ENCODE measurements around the gene UNC13B. TPM values are rescaled to one million over a fixed set of nuclear protein-coding genes. Genes with fewer than 3 reads are reported as not detected.

UNC13B gene
- total and polyA plus RNA-seq, 2 of the 8 experiments (the other 6 are each of a cell fraction or from before 2014, with no cell fraction given) = 23.1 to 51.7 TPM

DNA sequence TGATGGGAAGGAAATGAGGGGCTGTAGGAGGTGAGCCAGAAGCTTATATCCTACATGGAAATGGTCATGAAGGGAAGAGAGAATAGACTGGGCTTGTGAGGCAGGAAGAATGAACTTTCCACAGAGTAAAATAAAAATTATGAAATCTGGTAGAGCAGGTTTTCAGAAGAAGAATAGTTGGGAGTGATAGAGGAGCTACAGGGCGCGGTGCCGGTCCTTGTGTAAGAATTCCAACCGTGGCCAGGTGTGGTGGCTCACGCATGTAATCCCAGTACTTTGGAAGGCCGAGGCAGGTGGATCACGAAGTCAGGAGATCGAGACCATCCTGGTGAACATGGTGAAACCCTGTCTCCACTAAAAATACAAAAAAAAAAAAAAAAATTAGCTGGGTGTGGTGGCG is 8.9 kb upstream of the UNC13B start:
- POLR2A ChIA-PET (ENCODE audit: partially characterized antibody) = interaction anchor here (1.0 kb wide), 1 partner anchor 9 kb away, joined by 4 read pairs; the partner anchor contains the start of gene UNC13B
- Histone ChIP-seq H2BK5ac (ENCODE audit: low read depth, low read length) (no peak overlapping the region), H3K4me2 (ENCODE audit: insufficient read depth in 1 of 2, low read depth in 2 of 2, low read length in 2 of 2) (no peak overlapping the region), H2BK20ac (ENCODE audit: low read length) (no peak overlapping the region), H3K4me1 (replicated peaks in 1 of 4; ENCODE audit: control insufficient read depth in 3 of 4, insufficient read depth in 4 of 4, low read length in 3 of 4) (peaks cover 0 to 4% (median 2%) of the 10 kb centered on the region in 4 experiments; a peak in 2 of 7 replicates), H2AFZ (ENCODE audit: low read length) (no peak overlapping the region), H2BK15ac (ENCODE audit: low read length) (no peak overlapping the region), H3K56ac (replicated peaks; ENCODE audit: insufficient read length, low read depth, low read length) (no peak overlapping the region), H3K79me2 (ENCODE audit: control insufficient read depth in 1 of 2, insufficient read depth in 2 of 2, low read length in 2 of 2) (no peaks in the 10 kb centered on the region), H3K14ac (ENCODE audit: insufficient read length) (no peak overlapping the region), H3K4me3 (ENCODE audit: extremely low read depth in 1 of 4, insufficient read depth in 2 of 4, low read depth in 3 of 4, low read length in 4 of 4) (no peak overlapping the region), H3K36me3 (ENCODE audit: control insufficient read depth in 2 of 4, insufficient read depth in 4 of 4, low read length in 3 of 4) (no peaks in the 10 kb centered on the region), H2BK120ac (replicated peaks; ENCODE audit: low read depth, low read length) (no peak overlapping the region), H3K23ac (ENCODE audit: insufficient read length) (no peak overlapping the region), H3K4ac (replicated peaks; ENCODE audit: insufficient read length, low read depth, low read length) (no peak overlapping the region), H3K27me3 (replicated peaks in 1 of 4; ENCODE audit: control insufficient read depth in 3 of 4, extremely low read depth in 1 of 4, insufficient read depth in 3 of 4, low read length in 3 of 4) (no peaks in the 10 kb centered on the region), H4K5ac (ENCODE audit: insufficient read length, low read depth, low read length) (no peak overlapping the region), H4K20me1 (replicated peaks in 1 of 2; ENCODE audit: control insufficient read depth in 1 of 2, insufficient read depth in 2 of 2, low read length in 2 of 2) (no peaks in the 10 kb centered on the region), H3K27ac (ENCODE audit: low read depth, low read length) (no peak overlapping the region), H2BK12ac (ENCODE audit: low read depth, low read length) (no peak overlapping the region), H4K8ac (ENCODE audit: extremely low read depth, insufficient read depth, low read length) (no peak overlapping the region), H3K79me1 (ENCODE audit: low read depth, low read length) (no peaks in the 10 kb centered on the region), H3K9ac (replicated peaks in 1 of 4; ENCODE audit: extremely low read depth in 1 of 4, low read depth in 3 of 4, low read length in 3 of 4) (no peak overlapping the region), H3K18ac (ENCODE audit: extremely low read depth, low read length) (no peak overlapping the region), H3K9me3 (ENCODE audit: insufficient read depth in 2 of 2, low read depth in 1 of 2, low read length in 1 of 2) (peaks cover 19% of the 10 kb centered on the region in 2 experiments), H3K23me2 (ENCODE audit: low read depth, low read length) (no peaks in the 10 kb centered on the region), H4K91ac (replicated peaks; ENCODE audit: insufficient read length, low read length) (no peak overlapping the region), H2AK5ac (ENCODE audit: low read depth, low read length) (no peak overlapping the region)
- CTCF ChIA-PET (ENCODE audit: partially characterized antibody) = interaction anchor here (0.6 to 1.1 kb wide), 3 partner anchors 10 to 105 kb away, joined by 3 read pairs; no protein-coding TSS in a partner anchor
- WGBS, 2 experiments (ENCODE audit: extremely low coverage in 1 of 2, insufficient coverage in 1 of 2, insufficient read length in 1 of 2, insufficient replicate concordance in 2 of 2, low coverage in 1 of 2, low lambda C conversion rate in 2 of 2, missing lambda C conversion rate in 1 of 2) = 95% methylated on average over 9 of the region's 9 CpGs; no CpG with 5 or more reads in 1 of the 2 experiments
- FAIRE-seq = no peak
- DNase-seq (ENCODE audit: low read depth in 1 of 2, low spot score in 2 of 2) = no peak
- TF ChIP-seq GTF2F1 (IDR thresholded peaks at IDR 0.05; ENCODE audit: borderline replicate concordance, low read depth, low read length) = no peak
- TF ChIP-seq CHD2 (IDR thresholded peaks at IDR 0.05; ENCODE audit: low read length) = no peak
- no peak for TF ChIP-seq SIRT6 (IDR thresholded peaks at IDR 0.05; ENCODE audit: low read length)
- TF ChIP-seq TEAD4 (IDR thresholded peaks at IDR 0.05; ENCODE audit: low read depth, low read length) = no peak
- no peak for TF ChIP-seq BRCA1 (IDR thresholded peaks at IDR 0.05; ENCODE audit: low read depth, low read length)
- TF ChIP-seq, protein P1, sequence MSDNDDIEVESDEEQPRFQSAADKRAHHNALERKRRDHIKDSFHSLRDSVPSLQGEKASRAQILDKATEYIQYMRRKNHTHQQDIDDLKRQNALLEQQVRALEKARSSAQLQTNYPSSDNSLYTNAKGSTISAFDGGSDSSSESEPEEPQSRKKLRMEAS (IDR thresholded peaks at IDR 0.05) = no peak
- TF ChIP-seq ZNF274 (IDR thresholded peaks at IDR 0.05; ENCODE audit: borderline replicate concordance, extremely low read depth, low read length) = no peak
- TF ChIP-seq, protein P2, sequence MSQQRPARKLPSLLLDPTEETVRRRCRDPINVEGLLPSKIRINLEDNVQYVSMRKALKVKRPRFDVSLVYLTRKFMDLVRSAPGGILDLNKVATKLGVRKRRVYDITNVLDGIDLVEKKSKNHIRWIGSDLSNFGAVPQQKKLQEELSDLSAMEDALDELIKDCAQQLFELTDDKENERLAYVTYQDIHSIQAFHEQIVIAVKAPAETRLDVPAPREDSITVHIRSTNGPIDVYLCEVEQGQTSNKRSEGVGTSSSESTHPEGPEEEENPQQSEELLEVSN (IDR thresholded peaks at IDR 0.05) = no peak
- no peak for TF ChIP-seq RNF2 (IDR thresholded peaks at IDR 0.05; ENCODE audit: borderline replicate concordance, low read depth, low read length, missing control alignments, poor library complexity, severe bottlenecking)
- no peak for TF ChIP-seq RAD21 (IDR thresholded peaks at IDR 0.05 in 1 of 2, conservative IDR thresholded peaks at IDR 0.05 in 1 of 2; ENCODE audit: low read depth in 2 of 2, low read length in 2 of 2)
- no peak for TF ChIP-seq JUN (IDR thresholded peaks at IDR 0.05; ENCODE audit: low read depth, low read length)
- TF ChIP-seq SIN3A (conservative IDR thresholded peaks at IDR 0.05 in 1 of 2, IDR thresholded peaks at IDR 0.05 in 1 of 2; ENCODE audit: low read depth in 1 of 2, low read length in 2 of 2) = no peak
- TF ChIP-seq EGR1 (IDR thresholded peaks at IDR 0.05; ENCODE audit: borderline replicate concordance, low read depth, low read length) = no peak
